Measurements from ENCODE around the gene WDFY4. TPM values are rescaled to one million over a fixed set of nuclear protein-coding genes. Genes with fewer than 3 reads are reported as not detected.

The WDFY4 gene
- polyA plus RNA-seq, 1 donor from 2014 or later = not detected

DNA sequence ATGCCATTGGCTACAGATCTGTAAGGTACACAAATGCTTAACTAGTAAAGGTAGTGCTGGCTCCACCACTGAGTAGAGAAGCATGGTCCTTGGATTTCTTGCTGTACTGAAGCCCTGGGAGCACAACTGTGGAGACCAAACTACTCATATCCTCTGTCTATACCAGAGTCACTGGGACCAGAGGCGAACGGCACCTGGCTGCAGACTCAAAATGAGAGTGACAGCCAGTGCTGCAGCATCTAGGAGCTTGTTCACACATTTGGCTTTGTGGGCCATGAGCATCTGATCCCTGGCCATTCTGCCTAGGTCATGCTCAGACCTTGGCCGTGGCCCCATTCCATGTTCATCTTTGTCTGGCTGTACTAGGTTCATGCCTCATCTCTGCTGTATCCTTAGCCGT lies 223.1 kb downstream of the WDFY4 start:
- TF ChIP-seq TAF1 (IDR thresholded peaks at IDR 0.05; ENCODE audit: low read depth) (no peak), SMC3 (conservative IDR thresholded peaks at IDR 0.05; ENCODE audit: poor library complexity) (no peak), EP300 (conservative IDR thresholded peaks at IDR 0.05; ENCODE audit: poor library complexity, severe bottlenecking) (no peak), RAD21 (conservative IDR thresholded peaks at IDR 0.05) (no peak), POLR2AphosphoS5 (IDR thresholded peaks at IDR 0.05) (no peak), EZH2 (IDR thresholded peaks at IDR 0.05; ENCODE audit: borderline replicate concordance, insufficient read depth, low read length, poor library complexity, severe bottlenecking) (no peak), REST (IDR thresholded peaks at IDR 0.05; ENCODE audit: borderline replicate concordance) (no peak), MXI1 (conservative IDR thresholded peaks at IDR 0.05; ENCODE audit: poor library complexity, severe bottlenecking) (no peak)
- TF ChIP-seq, protein P1, sequence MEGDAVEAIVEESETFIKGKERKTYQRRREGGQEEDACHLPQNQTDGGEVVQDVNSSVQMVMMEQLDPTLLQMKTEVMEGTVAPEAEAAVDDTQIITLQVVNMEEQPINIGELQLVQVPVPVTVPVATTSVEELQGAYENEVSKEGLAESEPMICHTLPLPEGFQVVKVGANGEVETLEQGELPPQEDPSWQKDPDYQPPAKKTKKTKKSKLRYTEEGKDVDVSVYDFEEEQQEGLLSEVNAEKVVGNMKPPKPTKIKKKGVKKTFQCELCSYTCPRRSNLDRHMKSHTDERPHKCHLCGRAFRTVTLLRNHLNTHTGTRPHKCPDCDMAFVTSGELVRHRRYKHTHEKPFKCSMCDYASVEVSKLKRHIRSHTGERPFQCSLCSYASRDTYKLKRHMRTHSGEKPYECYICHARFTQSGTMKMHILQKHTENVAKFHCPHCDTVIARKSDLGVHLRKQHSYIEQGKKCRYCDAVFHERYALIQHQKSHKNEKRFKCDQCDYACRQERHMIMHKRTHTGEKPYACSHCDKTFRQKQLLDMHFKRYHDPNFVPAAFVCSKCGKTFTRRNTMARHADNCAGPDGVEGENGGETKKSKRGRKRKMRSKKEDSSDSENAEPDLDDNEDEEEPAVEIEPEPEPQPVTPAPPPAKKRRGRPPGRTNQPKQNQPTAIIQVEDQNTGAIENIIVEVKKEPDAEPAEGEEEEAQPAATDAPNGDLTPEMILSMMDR (IDR thresholded peaks at IDR 0.05; ENCODE audit: poor library complexity, severe bottlenecking) = no peak
- Histone ChIP-seq H3K27ac (ENCODE audit: low read length) (no peak overlapping the region), H3K36me3 (ENCODE audit: insufficient read depth, low read length) (no peaks in the 10 kb centered on the region), H3K9me3 (ENCODE audit: low read length) (no peaks in the 10 kb centered on the region), H3K79me2 (replicated peaks; ENCODE audit: insufficient read depth, low read length) (no peaks in the 10 kb centered on the region), H3K4me3 (ENCODE audit: low read length) (no peak overlapping the region), H3K27me3 (ENCODE audit: insufficient read depth, low read depth, low read length) (no peaks in the 10 kb centered on the region), H3F3A (ENCODE audit: insufficient read depth, low read length, poor library complexity, severe bottlenecking) (no peaks in the 10 kb centered on the region), H3K4me2 (ENCODE audit: low read length) (no peak overlapping the region), H2AFZ (ENCODE audit: low read depth, low read length) (no peak overlapping the region), H3K9ac (ENCODE audit: low read length) (no peak overlapping the region), H4K20me1 (ENCODE audit: insufficient read depth) (no peaks in the 10 kb centered on the region), H3K9me2 (ENCODE audit: insufficient read depth, low read length) (no peaks in the 10 kb centered on the region)

DNA sequence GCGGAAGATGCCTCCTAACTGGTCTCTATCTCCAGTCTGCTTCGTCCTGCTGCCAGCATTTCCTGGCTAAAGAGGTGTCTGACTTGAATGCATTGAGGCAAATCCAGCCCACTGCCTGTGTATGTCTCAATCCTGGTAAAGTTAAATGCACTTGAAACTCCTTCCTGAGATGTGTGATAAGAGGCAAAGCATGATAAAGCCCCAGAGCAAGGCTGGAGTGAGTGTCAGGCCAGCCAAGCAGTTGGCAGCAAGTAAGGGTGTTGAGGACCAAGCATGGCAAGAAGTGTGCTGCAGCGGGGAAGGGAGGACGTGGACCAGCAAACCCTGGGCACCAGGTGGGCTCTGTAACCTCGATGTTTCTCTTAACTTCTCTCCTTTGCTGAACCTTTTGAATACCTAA lies 225.9 kb downstream of the WDFY4 start:
- no peak for TF ChIP-seq SMC3 (conservative IDR thresholded peaks at IDR 0.05; ENCODE audit: poor library complexity)
- TF ChIP-seq MXI1 (conservative IDR thresholded peaks at IDR 0.05; ENCODE audit: poor library complexity, severe bottlenecking) = no peak
- no peak for TF ChIP-seq EP300 (conservative IDR thresholded peaks at IDR 0.05; ENCODE audit: poor library complexity, severe bottlenecking)
- TF ChIP-seq, protein P1 (IDR thresholded peaks at IDR 0.05; ENCODE audit: poor library complexity, severe bottlenecking) = no peak
- no peak for TF ChIP-seq EZH2 (IDR thresholded peaks at IDR 0.05; ENCODE audit: borderline replicate concordance, insufficient read depth, low read length, poor library complexity, severe bottlenecking)
- TF ChIP-seq TAF1 (IDR thresholded peaks at IDR 0.05; ENCODE audit: low read depth) = no peak
- no peak for TF ChIP-seq POLR2AphosphoS5 (IDR thresholded peaks at IDR 0.05)
- no peak for TF ChIP-seq RAD21 (conservative IDR thresholded peaks at IDR 0.05)
- no peak for TF ChIP-seq REST (IDR thresholded peaks at IDR 0.05; ENCODE audit: borderline replicate concordance)
- no peaks in the 10 kb centered on the region for H3K36me3 ChIP-seq (ENCODE audit: insufficient read depth, low read length)
- H3K4me3 ChIP-seq (ENCODE audit: low read length) = no peak overlapping the region
- no peak overlapping the region for H3K27ac ChIP-seq (ENCODE audit: low read length)
- no peaks in the 10 kb centered on the region for H3F3A ChIP-seq (ENCODE audit: insufficient read depth, low read length, poor library complexity, severe bottlenecking)
- no peaks in the 10 kb centered on the region for H3K79me2 ChIP-seq (replicated peaks; ENCODE audit: insufficient read depth, low read length)
- no peaks in the 10 kb centered on the region for H4K20me1 ChIP-seq (ENCODE audit: insufficient read depth)
- no peak overlapping the region for H2AFZ ChIP-seq (ENCODE audit: low read depth, low read length)
- H3K27me3 ChIP-seq (ENCODE audit: insufficient read depth, low read depth, low read length) = no peaks in the 10 kb centered on the region
- no peaks in the 10 kb centered on the region for H3K9me2 ChIP-seq (ENCODE audit: insufficient read depth, low read length)
- H3K9me3 ChIP-seq (ENCODE audit: low read length) = no peaks in the 10 kb centered on the region
- no peak overlapping the region for H3K4me2 ChIP-seq (ENCODE audit: low read length)
- no peak overlapping the region for H3K9ac ChIP-seq (ENCODE audit: low read length)
